ENCODE data around the gene EPB41L5. TPM values are rescaled to one million over a fixed set of nuclear protein-coding genes. Genes with fewer than 3 reads are reported as not detected.

EPB41L5 gene
- total and polyA plus RNA-seq, 9 of the 15 experiments (the other 6 are each of a cell fraction or from before 2014, with no cell fraction given): 2.3 to 14.1 (median 8.2) TPM

DNA sequence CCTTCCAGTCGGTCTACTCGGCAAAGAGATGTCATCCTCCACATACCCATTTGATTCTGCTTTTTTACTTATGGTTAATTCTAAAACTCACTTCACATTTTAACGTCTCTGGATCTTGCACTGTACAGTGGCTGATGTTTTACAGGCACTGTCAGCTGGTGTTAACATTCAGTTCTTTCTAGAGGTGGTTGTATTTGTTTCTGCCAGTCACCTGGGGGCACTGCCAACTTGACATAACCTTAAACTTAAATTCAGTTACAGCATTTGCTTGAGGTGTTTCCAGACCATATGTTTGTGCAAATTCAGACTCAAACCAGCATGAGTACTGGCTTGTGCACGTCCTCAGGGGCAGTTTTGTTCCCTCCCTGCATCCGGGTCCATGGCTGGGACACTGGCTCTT, 215.6 kb downstream of the EPB41L5 start:
- BruUV-seq (replicated peaks): no TSS peak
- peaks cover 22 to 23% of the 10 kb centered on the region in 2 experiments for H3K4me1 ChIP-seq (replicated peaks in 1 of 2; ENCODE audit: control insufficient read depth in 2 of 2, insufficient read depth in 2 of 2, low read length in 2 of 2)
- no peak for FAIRE-seq

More for the DNA sequence above, 215.6 kb downstream of the EPB41L5 start:
- Histone ChIP-seq H3K9ac (ENCODE audit: insufficient read depth in 1 of 2, low read depth in 2 of 2, low read length in 2 of 2) (no peak overlapping the region), H4K20me1 (replicated peaks; ENCODE audit: control insufficient read depth, insufficient read depth, low read length) (no peaks in the 10 kb centered on the region), H3K36me3 (ENCODE audit: control insufficient read depth, insufficient read depth, low read length) (no peaks in the 10 kb centered on the region), H3K9me3 (replicated peaks; ENCODE audit: control insufficient read depth, insufficient read depth, low read depth, low read length) (no peaks in the 10 kb centered on the region), H3K9me1 (ENCODE audit: control insufficient read depth, insufficient read depth, low read length) (no peaks in the 10 kb centered on the region), H3K4me3 (no peak overlapping the region), H2AFZ (ENCODE audit: low read depth, low read length) (no peak overlapping the region), H3K27me3 (ENCODE audit: control insufficient read depth in 2 of 2, insufficient read depth in 2 of 2, low read length in 2 of 2) (no peaks in the 10 kb centered on the region; a peak in 1 of 5 replicates), H3K27ac (ENCODE audit: extremely low read depth, low read depth, low read length) (no peak overlapping the region), H3K4me2 (ENCODE audit: insufficient read depth, low read length) (no peak overlapping the region), H3K79me2 (ENCODE audit: control insufficient read depth, insufficient read depth, low read length) (no peaks in the 10 kb centered on the region)
- intact Hi-C loops (cut with micrococcal nuclease): no loop called here
- 47% methylated on average over 5 of the region's 5 CpGs for WGBS (ENCODE audit: insufficient coverage, low coverage, missing lambda C conversion rate)
- TF ChIP-seq, protein P1, sequence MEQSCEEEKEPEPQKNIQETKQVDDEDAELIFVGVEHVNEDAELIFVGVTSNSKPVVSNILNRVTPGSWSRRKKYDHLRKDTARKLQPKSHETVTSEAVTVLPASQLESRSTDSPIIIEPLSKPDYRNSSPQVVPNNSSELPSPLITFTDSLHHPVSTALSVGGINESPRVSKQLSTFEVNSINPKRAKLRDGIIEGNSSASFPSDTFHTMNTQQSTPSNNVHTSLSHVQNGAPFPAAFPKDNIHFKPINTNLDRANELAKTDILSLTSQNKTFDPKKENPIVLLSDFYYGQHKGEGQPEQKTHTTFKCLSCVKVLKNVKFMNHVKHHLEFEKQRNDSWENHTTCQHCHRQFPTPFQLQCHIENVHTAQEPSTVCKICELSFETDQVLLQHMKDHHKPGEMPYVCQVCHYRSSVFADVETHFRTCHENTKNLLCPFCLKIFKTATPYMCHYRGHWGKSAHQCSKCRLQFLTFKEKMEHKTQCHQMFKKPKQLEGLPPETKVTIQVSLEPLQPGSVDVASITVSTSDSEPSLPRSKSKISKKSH (CRISPR knock-in tag; IDR thresholded peaks at IDR 0.05): no peak
- TF ChIP-seq RBM39 (optimal IDR thresholded peaks at IDR 0.05; ENCODE audit: low read depth, low read length) (no peak), GTF2F1 (IDR thresholded peaks at IDR 0.05; ENCODE audit: low read depth, low read length) (no peak), FIP1L1 (IDR thresholded peaks at IDR 0.05; ENCODE audit: low read depth, low read length, poor library complexity, severe bottlenecking) (no peak), MIER1 (IDR thresholded peaks at IDR 0.05; ENCODE audit: low read depth) (no peak), SNIP1 (IDR thresholded peaks at IDR 0.05; ENCODE audit: low read depth) (no peak), ZZZ3 (IDR thresholded peaks at IDR 0.05) (no peak), BMI1 (IDR thresholded peaks at IDR 0.05; ENCODE audit: low read length) (no peak), C11orf30 (IDR thresholded peaks at IDR 0.05; ENCODE audit: low read depth) (no peak), ZNF717 (CRISPR knock-in tag; IDR thresholded peaks at IDR 0.05) (no peak), TEAD4 (IDR thresholded peaks at IDR 0.05; ENCODE audit: low read length) (no peak), TEAD4 (CRISPR knock-in tag; IDR thresholded peaks at IDR 0.05; ENCODE audit: borderline replicate concordance) (no peak), HDAC6 (IDR thresholded peaks at IDR 0.05; ENCODE audit: low read depth, low read length) (no peak), TFAM (CRISPR knock-in tag; conservative IDR thresholded peaks at IDR 0.05) (no peak), FUS (optimal IDR thresholded peaks at IDR 0.05; ENCODE audit: low read depth, low read length) (no peak), SRSF9 (IDR thresholded peaks at IDR 0.05; ENCODE audit: borderline replicate concordance, low read depth, low read length) (no peak), CHD1 (IDR thresholded peaks at IDR 0.05; ENCODE audit: low read length) (no peak), PHF8 (IDR thresholded peaks at IDR 0.05; ENCODE audit: borderline replicate concordance, low read length) (no peak)
- TF ChIP-seq, protein P2, sequence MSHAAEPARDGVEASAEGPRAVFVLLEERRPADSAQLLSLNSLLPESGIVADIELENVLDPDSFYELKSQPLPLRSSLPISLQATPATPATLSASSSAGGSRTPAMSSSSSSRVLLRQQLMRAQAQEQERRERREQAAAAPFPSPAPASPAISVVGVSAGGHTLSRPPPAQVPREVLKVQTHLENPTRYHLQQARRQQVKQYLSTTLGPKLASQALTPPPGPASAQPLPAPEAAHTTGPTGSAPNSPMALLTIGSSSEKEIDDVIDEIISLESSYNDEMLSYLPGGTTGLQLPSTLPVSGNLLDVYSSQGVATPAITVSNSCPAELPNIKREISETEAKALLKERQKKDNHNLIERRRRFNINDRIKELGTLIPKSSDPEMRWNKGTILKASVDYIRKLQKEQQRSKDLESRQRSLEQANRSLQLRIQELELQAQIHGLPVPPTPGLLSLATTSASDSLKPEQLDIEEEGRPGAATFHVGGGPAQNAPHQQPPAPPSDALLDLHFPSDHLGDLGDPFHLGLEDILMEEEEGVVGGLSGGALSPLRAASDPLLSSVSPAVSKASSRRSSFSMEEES (CRISPR knock-in tag; IDR thresholded peaks at IDR 0.05): no peak
- DNase-seq (ENCODE audit: extremely low read depth in 1 of 4, low spot score in 3 of 4) (no peak), ATAC-seq (no peak)
- ChIA-PET POLR2A (interaction anchor here (1.2 kb wide), 1 partner anchor 10 kb away, joined by 3 read pairs; no protein-coding TSS in a partner anchor), CTCF (ENCODE audit: low intra/inter-chr PET ratio) (no interaction called here)
- in situ Hi-C loops (cut with MboI): no loop called here
